Smooth muscle cell of the pulmonary artery (primary cell): ENCODE measurements around the gene COL5A3. TPM values are rescaled to one million over a fixed set of nuclear protein-coding genes. Genes with fewer than 3 reads are reported as not detected.

Experiments used
- total RNA-seq: library from RNA; depleted of rRNA; stranded (reverse); fragments of >200 nt; gene quantifications from 2 replicates; pipeline ENCODE4 v1.2.3, GENCODE V29; 2014

Gene COL5A3
- total RNA-seq, result 8.6 and 138 TPM in 2 replicates

DNA sequence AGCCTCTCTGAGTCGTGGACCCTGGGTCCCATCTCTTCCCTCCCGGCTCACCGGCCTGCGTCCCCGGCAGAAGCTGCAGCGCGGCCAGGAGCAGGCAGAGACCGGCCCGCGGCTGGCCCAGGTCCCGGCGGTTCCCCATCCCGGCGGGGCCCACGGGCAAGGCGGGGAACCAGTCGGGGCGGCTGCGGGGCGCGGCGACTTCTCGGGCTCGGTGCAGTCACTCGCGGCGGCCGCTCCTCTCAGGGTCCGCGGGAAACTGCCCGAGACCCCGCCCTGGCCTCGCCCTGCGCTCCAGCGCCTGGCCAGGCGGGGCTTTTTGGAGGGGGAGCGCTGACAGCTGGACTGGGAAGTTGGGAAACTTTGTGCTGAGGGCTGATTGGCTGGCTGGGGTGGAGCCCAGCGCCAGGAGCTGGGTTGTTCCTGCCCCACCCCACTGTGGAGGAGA is at the start of gene COL5A3:
Gene COL5A3, minus strand, starts transcription at position 258 of the 445 bp plus-strand sequence. Its CDS starts 119 bp downstream, at position 139.

DNA sequence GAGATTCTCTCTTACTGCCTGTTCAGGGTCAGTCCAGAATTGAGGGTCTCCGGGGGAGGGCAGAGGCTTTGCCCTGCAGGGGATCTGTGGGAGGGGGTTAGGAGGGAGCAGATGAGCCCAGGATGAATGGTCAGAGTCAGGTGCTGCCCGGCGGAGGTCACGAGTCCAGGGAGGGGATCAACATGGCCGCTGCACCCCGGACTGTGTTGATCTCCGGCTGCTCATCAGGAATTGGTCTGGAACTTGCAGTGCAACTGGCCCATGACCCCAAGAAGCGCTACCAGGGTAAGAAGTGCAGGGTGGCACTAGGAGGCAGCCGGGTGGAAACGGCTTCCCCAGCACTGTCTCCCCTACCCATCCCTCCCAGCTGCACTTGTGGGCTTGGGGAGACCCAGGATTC is 3.0 kb upstream of the COL5A3 start, which contains the start of gene RDH8:
Gene RDH8, plus strand, starts transcription at position 168 of the 400 bp plus-strand sequence. Its CDS starts 15 bp downstream, at position 183.

DNA sequence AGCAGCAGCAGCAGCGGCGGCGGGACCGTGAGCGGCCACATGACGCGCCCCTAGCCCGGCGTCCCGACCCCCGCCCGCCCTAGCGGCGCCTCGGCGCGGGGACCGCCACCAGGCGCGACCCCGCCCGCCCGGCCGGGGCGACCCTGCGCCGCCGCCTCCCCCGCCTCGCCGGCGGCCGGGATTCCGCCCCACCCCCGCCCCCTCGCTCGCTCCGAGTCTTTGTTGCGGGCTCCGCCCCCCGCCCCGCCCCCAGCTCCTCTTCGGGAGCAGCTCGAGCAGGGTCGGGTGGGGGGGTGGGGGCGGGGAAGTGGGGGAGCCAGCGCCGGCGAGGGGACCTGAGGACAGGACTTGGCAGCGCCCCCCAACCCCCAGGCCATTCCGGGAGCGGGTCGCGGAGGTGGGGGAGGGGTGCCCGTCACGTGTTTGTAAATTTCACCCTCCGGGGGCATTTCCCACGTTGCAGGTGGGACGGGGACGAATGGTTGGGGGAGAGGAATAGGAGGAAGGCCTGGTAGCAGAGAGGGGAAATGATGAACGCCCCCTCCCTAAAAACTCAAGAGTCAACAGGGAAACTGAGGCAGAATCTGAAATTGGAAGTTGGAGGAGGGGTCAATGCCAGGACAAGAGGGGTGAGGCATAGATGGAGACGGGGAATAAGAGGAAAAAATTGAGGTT is 73.8 kb downstream of the COL5A3 start, which contains the start of gene OLFM2:
Gene OLFM2, minus strand, starts transcription at position 190 of the 675 bp plus-strand sequence. Its CDS starts 149 bp downstream, at position 41.

Other genes with a start within 250 kb of the COL5A3 start
- 9.7 and 18.0 TPM in 2 replicates for gene ZNF846, start 241.8 kb downstream of the COL5A3 start, total RNA-seq
- gene FBXL12, start 191.4 kb downstream of the COL5A3 start, total RNA-seq, result 15.1 and 19.5 TPM in 2 replicates
- 88.2 and 107 TPM in 2 replicates for gene UBL5, start 182.6 kb downstream of the COL5A3 start, total RNA-seq
- gene PIN1, start 175.2 kb downstream of the COL5A3 start, total RNA-seq, result 95.7 and 96.8 TPM in 2 replicates
- 5.0 and 112 TPM in 2 replicates for gene OLFM2, start 74.0 kb downstream of the COL5A3 start, total RNA-seq
- gene RDH8, start 3.0 kb upstream of the COL5A3 start, total RNA-seq, result not detected in 2 replicates
- 27.1 and 27.7 TPM in 2 replicates for gene SHFL, start 75.8 kb upstream of the COL5A3 start, total RNA-seq
- 0.46 and 0.73 TPM in 2 replicates for gene ANGPTL6, start 92.2 kb upstream of the COL5A3 start, total RNA-seq
- 34.7 and 50.3 TPM in 2 replicates for gene PPAN, start 95.9 kb upstream of the COL5A3 start, total RNA-seq
- gene P2RY11, start 101.2 kb upstream of the COL5A3 start, total RNA-seq, result 5.9 and 10.1 TPM in 2 replicates
- gene EIF3G, start 109.4 kb upstream of the COL5A3 start, total RNA-seq, result 202 and 222 TPM in 2 replicates
- 26.7 and 30.3 TPM in 2 replicates for gene DNMT1, start 184.4 kb upstream of the COL5A3 start, total RNA-seq
- gene S1PR2, start 220.8 kb upstream of the COL5A3 start, total RNA-seq, result 11.9 and 14.6 TPM in 2 replicates
- gene MRPL4, start 241.7 kb upstream of the COL5A3 start, total RNA-seq, result 18.1 and 25.0 TPM in 2 replicates